Fibroblast of mammary gland (primary cell): ENCODE measurements around the gene MDFI.

Experiments
- DNase-seq: peaks from one replicate; pipeline ENCODE4 v3.0.0-alpha.2; 2010; ENCODE audit warnings: low read depth
- H3K4me3 ChIP-seq: 2 replicates; pipeline ENCODE4 v1.5.1; 2011; ENCODE audit warnings: low read depth, mild to moderate bottlenecking, low read length, moderate library complexity; ENCODE audit not compliant: control insufficient read depth
- TF ChIP-seq, protein P1 (sequence below): conservative IDR thresholded peaks from 2 replicates; pipeline ENCODE4 v1.5.1; 2011; ENCODE audit warnings: low read depth, low read length, inconsistent platforms; ENCODE audit not compliant: control insufficient read depth, insufficient read depth

The MDFI gene

DNA sequence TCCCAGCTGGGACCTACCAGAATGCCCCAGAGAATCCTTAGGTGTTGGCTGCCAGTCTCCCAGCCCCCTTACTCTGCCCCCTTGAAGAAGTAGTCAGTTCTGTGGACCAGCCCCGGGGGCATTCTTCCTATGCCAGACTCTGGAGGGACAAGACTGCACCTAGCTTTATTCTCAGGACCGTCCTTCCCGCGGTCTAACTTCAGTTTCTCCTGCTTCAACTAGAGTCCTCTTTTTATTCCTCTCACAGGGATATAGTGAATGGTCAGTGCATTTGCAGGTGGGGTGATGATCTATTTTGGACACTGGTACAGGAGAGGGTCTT is 35.9 kb upstream of the MDFI start:
- no peak for DNase-seq
- no peak overlapping the region for H3K4me3 ChIP-seq
- TF ChIP-seq, protein P1, sequence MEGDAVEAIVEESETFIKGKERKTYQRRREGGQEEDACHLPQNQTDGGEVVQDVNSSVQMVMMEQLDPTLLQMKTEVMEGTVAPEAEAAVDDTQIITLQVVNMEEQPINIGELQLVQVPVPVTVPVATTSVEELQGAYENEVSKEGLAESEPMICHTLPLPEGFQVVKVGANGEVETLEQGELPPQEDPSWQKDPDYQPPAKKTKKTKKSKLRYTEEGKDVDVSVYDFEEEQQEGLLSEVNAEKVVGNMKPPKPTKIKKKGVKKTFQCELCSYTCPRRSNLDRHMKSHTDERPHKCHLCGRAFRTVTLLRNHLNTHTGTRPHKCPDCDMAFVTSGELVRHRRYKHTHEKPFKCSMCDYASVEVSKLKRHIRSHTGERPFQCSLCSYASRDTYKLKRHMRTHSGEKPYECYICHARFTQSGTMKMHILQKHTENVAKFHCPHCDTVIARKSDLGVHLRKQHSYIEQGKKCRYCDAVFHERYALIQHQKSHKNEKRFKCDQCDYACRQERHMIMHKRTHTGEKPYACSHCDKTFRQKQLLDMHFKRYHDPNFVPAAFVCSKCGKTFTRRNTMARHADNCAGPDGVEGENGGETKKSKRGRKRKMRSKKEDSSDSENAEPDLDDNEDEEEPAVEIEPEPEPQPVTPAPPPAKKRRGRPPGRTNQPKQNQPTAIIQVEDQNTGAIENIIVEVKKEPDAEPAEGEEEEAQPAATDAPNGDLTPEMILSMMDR: no peak

DNA sequence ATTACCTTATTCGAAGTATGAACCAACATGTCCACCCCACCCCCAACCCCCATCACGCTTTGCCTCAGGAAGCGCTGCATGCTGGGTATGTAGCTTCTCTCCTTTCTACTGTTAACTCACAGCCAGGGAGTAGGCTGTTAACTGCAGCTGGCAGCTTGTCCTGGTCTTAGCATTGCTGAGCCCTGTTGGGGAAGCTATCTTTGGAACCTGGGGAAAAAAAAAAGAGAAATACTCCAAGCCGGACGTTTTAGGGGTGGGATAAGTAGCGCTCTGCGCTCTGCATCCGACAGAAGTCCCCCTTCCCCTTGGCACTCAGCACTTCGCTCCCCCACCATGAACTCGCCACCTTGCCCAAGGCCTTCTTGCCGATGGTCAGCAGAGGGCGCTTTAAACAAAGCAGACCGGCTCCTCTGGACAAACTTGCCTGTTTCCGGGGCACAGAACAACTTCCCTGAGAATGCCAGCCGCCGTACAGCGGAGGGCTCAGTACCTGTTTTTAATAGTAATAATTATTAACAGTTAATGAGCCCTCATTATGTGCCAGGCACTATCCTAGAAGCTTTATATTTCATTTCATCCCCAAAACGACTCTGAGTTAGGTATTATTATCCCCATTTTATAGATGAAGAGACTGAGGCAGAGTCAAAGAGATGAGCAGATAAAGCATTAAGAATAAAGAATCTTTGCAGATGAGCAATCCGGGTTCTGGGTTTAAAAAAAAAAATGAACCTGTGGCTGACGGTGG is 35.2 kb upstream of the MDFI start:
- TF ChIP-seq, protein P1: peak; percentile 87
- peak; percentile 79 for DNase-seq
- H3K4me3 ChIP-seq: no peak overlapping the region

DNA sequence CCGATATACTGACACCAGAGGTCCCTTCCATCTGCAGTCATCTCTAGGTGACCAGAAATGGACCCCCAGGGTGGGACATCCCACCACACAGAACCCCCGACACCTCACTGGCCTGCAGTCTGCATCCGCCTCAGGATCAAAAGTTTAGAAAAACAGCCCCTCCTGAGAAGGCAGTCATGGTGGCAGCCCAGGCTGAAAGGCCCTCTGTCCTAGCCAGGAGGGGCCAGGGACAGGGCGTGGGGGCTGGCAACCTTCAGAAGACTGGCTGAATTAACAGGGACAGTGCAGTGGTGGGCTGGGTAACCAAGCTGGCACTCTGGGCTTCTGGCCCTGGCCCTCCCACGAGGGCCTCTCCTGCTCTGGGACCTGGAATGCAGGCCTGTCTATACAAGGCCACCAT is 34.3 kb upstream of the MDFI start:
- DNase-seq: no peak
- no peak overlapping the region for H3K4me3 ChIP-seq
- TF ChIP-seq, protein P1: no peak

DNA sequence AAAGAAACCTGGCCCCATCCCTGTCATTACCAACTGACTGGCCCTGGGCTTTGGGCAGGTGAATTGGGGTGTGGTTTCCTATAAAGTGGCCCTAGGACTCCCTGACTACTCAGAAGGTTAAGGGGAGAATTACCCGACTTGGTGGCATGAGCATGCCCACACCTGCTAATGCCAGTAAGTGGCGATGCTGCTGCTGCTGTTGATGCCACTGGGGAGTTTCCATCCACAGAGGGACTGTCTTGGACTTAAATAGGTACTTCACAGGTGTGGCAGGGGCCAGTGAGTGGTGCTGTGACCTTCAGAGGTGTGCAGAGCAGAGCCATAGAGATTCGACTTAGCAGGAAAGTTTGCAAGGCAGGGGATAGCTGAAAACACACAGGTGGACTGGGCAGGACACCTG is 32.6 kb upstream of the MDFI start:
- no peak for DNase-seq
- TF ChIP-seq, protein P1: no peak
- no peak overlapping the region for H3K4me3 ChIP-seq

DNA sequence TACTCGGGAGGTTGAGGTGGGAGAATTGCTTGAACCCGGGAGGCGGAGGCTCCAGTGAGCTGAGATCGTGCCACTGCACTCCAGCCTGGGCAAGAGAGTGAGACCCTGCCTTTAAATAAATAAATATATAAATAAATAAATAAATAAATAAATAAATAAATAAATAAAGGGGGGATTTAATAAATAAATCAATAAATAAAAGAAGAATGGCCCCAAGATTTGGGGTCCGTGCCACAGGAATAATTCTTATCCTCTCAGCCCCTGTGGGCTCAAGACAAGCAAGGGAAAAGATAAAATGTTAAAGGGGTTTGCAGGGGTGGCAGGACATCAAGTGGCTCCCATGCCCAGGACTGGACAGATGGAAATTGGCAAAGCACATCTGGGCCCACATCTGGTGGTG is 31.2 kb upstream of the MDFI start:
- TF ChIP-seq, protein P1: no peak
- no peak for DNase-seq
- H3K4me3 ChIP-seq: no peak overlapping the region

DNA sequence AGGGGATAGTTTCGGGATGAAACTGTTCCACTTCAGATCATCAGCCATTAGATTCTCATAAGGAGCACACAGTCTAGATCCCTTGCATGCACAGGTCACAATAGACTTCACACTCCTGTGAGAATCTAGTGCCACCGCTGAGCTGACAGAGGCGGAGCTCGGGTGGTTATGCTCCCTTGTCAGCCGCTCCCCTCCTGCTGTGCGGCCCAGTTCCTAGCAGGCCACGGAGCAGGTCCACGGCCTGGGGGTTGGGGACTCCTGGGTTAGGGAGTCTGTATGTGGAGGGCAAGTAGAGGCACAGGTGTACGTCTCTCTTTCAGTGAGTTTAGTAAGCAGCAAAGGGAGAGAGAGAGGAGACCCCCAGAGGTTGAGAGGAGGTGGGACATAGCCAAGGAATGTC is 30.5 kb upstream of the MDFI start:
- no peak overlapping the region for H3K4me3 ChIP-seq
- DNase-seq: no peak
- TF ChIP-seq, protein P1: no peak
